HG03135 (cell line): ENCODE results near the gene AHNAK.
"Not testable (repeated sequence)": the region's sequence is repeated elsewhere in the genome, so short reads cannot be mapped to it uniquely, and the experiment has no call there.

Source experiments
- ATAC-seq: cut with Tn5 transposase; IDR thresholded peaks from one replicate; pipeline ENCODE4 v1.9.1; 2021; ENCODE audit warnings: mild to moderate bottlenecking, moderate library complexity; ENCODE audit not compliant: unreplicated experiment

The AHNAK gene

GRCh38 chr11:62499311-62499943 is 47.2 kb downstream of the AHNAK start:
- ATAC-seq = not testable (repeated sequence)

- no peak for ATAC-seq
Observed at GRCh38 chr11:62498492-62499286, 47.9 kb downstream of the AHNAK start.

GRCh38 chr11:62498031-62498430 is 48.6 kb downstream of the AHNAK start:
- ATAC-seq = no peak

GRCh38 chr11:62497132-62497801 is 49.3 kb downstream of the AHNAK start:
- no peak for ATAC-seq

GRCh38 chr11:62496676-62497075 is 49.9 kb downstream of the AHNAK start:
- no peak for ATAC-seq

- ATAC-seq = no peak
Observed at GRCh38 chr11:62494246-62494645, 52.4 kb downstream of the AHNAK start.

- ATAC-seq = no peak
Observed at GRCh38 chr11:62493801-62494200, 52.8 kb downstream of the AHNAK start.

- ATAC-seq = no peak
Observed at GRCh38 chr11:62492586-62492985, 54.0 kb downstream of the AHNAK start.

GRCh38 chr11:62491571-62492329 is 54.9 kb downstream of the AHNAK start:
- no peak for ATAC-seq

- ATAC-seq = no peak
Observed at GRCh38 chr11:62489204-62489603, 57.4 kb downstream of the AHNAK start.

- ATAC-seq = no peak
Observed at GRCh38 chr11:62487738-62488551, 58.7 kb downstream of the AHNAK start.

GRCh38 chr11:62487136-62487535 is 59.5 kb downstream of the AHNAK start:
- ATAC-seq = no peak

GRCh38 chr11:62484352-62484751 is 62.3 kb downstream of the AHNAK start:
- ATAC-seq = no peak

- no peak for ATAC-seq
Observed at GRCh38 chr11:62482753-62483152, 63.9 kb downstream of the AHNAK start.

GRCh38 chr11:62479631-62480201 is 66.9 kb downstream of the AHNAK start:
- no peak for ATAC-seq

GRCh38 chr11:62477927-62478326 is 68.7 kb downstream of the AHNAK start:
- no peak for ATAC-seq

- no peak for ATAC-seq
Observed at GRCh38 chr11:62472063-62472884, 74.3 kb downstream of the AHNAK start.

- ATAC-seq = no peak
Observed at GRCh38 chr11:62471603-62472002, 75.0 kb downstream of the AHNAK start.

GRCh38 chr11:62468577-62468976 is 78.0 kb downstream of the AHNAK start:
- ATAC-seq = no peak
